Peyer's patch (tissue), 4 donors: ENCODE measurements around the gene SHC4.

ENCODE experiments used
- POLR2A ChIP-seq, 2 donors: fragments of 450-650 bp; IDR thresholded peaks; one replicate each; pipeline ENCODE4 v1.5.1; 2017; ENCODE audit warnings: antibody characterized with exemption in 2 of 2, mild to moderate bottlenecking in 2 of 2, moderate library complexity in 2 of 2
- TF ChIP-seq, protein P1 (sequence below), 6 experiments: fragments of 450-650 bp in 4 of 6; fragments of 200-600 bp in 2 of 6; sonication (generic) in 1 of 6; IDR thresholded peaks; one replicate each; pipeline ENCODE4 v1.5.1; 2017 to 2019; ENCODE audit warnings: antibody characterized with exemption in 6 of 6, mild to moderate bottlenecking in 3 of 6, moderate library complexity in 1 of 6

DNA sequence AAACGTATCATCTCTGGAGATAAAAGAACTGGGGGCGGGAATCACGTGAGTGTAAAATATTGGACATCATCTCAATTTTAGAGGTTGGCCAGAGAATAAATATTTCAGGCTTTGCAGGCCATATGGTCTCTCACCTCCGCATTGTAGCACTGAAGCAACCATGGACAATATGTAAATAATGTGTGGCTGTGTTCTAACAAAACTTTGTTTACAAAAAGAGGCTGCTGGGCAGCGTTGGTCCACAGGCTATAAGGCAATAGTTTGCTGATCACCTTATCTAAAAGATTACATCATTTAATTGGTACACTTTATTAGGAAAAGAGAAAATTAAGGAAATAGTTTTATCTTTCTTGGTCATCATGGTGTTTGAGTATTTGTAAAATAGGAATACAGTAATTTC is 22.5 kb upstream of the SHC4 start:
- TF ChIP-seq, protein P1, sequence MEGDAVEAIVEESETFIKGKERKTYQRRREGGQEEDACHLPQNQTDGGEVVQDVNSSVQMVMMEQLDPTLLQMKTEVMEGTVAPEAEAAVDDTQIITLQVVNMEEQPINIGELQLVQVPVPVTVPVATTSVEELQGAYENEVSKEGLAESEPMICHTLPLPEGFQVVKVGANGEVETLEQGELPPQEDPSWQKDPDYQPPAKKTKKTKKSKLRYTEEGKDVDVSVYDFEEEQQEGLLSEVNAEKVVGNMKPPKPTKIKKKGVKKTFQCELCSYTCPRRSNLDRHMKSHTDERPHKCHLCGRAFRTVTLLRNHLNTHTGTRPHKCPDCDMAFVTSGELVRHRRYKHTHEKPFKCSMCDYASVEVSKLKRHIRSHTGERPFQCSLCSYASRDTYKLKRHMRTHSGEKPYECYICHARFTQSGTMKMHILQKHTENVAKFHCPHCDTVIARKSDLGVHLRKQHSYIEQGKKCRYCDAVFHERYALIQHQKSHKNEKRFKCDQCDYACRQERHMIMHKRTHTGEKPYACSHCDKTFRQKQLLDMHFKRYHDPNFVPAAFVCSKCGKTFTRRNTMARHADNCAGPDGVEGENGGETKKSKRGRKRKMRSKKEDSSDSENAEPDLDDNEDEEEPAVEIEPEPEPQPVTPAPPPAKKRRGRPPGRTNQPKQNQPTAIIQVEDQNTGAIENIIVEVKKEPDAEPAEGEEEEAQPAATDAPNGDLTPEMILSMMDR (IDR thresholded peaks at IDR 0.05), result no peak
- no peak for TF ChIP-seq POLR2A (IDR thresholded peaks at IDR 0.05)
